HepG2 (cell line): Measurements from ENCODE around the gene CDC34. TPM values are rescaled to one million over a fixed set of nuclear protein-coding genes. Genes with fewer than 3 reads are reported as not detected.

Source experiments
- ATAC-seq: fragments of 200-7000 bp; cut with Tn5 transposase; 3 replicates; pipeline ENCODE4 v1.9.1; 2020; ENCODE audit warnings: mild to moderate bottlenecking, moderate library complexity
- BruUV-seq: library from RNA; stranded (reverse); fragments of 400-500 nt; replicated peaks from 2 replicates; lab custom pipeline; 2021; lab: Mats Ljungman, UMichigan
- CTCF ChIA-PET: fragments of 300-600 bp; formaldehyde crosslinking; extraction: SDS; loops from one replicate; lab custom pipeline; 2021; ENCODE audit warnings: low total read pairs, inconsistent platforms, low intra/inter-chr PET ratio; lab: Yijun Ruan, JAX
- POLR2A ChIA-PET: fragments of 350-600 bp; sonication (Branson Sonifier 250); formaldehyde crosslinking; loops from one replicate; lab custom pipeline; 2020; ENCODE audit warnings: antibody characterized with exemption, inconsistent platforms; lab: Yijun Ruan, JAX
- DNase-seq: peaks from one replicate; pipeline ENCODE4 v3.0.0-alpha.2; 2015; ENCODE audit warnings: low spot score
- FAIRE-seq: peaks from 3 replicates; lab custom pipeline; 2011; peaks lifted over from hg19 to GRCh38; lab: Jason Lieb, UNC
- H2AFZ ChIP-seq: one replicate; pipeline ENCODE4 v1.6.1; 2011; ENCODE audit warnings: low read length, inconsistent platforms
- H3K27ac ChIP-seq: fragments of 300-600 bp; 3 replicates; pipeline ENCODE4 v1.8.0; 2011; ENCODE audit warnings: mixed run types, mild to moderate bottlenecking, mixed read lengths, low read length, inconsistent platforms; ENCODE audit not compliant: insufficient read depth; ENCODE audit errors: extremely low read length
- H3K27me3 ChIP-seq, 2 experiments: fragments of 200-600 bp in 1 of 2; 2 replicates in 1 of 2; 3 replicates in 1 of 2; pipeline versions ENCODE4 v1.6.0 to v1.8.0; 2011; ENCODE audit warnings: low read length in 2 of 2, mild to moderate bottlenecking in 2 of 2, moderate library complexity in 2 of 2, inconsistent platforms in 1 of 2; ENCODE audit not compliant: insufficient read depth in 2 of 2, control insufficient read depth in 1 of 2
- H3K36me3 ChIP-seq, 2 experiments: fragments of 200-600 bp in 1 of 2; replicated peaks in 1 of 2; 2 replicates in 1 of 2; 3 replicates in 1 of 2; pipeline versions ENCODE4 v1.5.1 to v1.8.0; 2011; ENCODE audit warnings: low read length in 2 of 2, inconsistent platforms in 1 of 2; ENCODE audit not compliant: insufficient read depth in 2 of 2, control insufficient read depth in 1 of 2
- H3K4me1 ChIP-seq: 2 replicates; pipeline ENCODE4 v1.5.1; 2012; ENCODE audit warnings: low read length, inconsistent platforms; ENCODE audit not compliant: insufficient read depth
- H3K4me2 ChIP-seq: 2 replicates; pipeline ENCODE4 v1.6.0; 2011; ENCODE audit warnings: low read depth, low read length, inconsistent platforms
- H3K4me3 ChIP-seq, 3 experiments: fragments of 200-600 bp in 1 of 3; sonication (generic), shearing (Covaris generic) in 1 of 3; replicated peaks in 1 of 3; 2 replicates each; pipeline ENCODE4 v1.5.1; 2011 to 2016; ENCODE audit warnings: low read length in 3 of 3, inconsistent platforms in 2 of 3, low read depth in 2 of 3, mild to moderate bottlenecking in 2 of 3, control low read depth in 1 of 3, mixed read lengths in 1 of 3; ENCODE audit not compliant: insufficient read depth in 1 of 3
- H3K79me2 ChIP-seq: one replicate; pipeline ENCODE4 v1.6.1; 2011; ENCODE audit warnings: low read length, inconsistent platforms; ENCODE audit not compliant: insufficient read depth
- H3K9ac ChIP-seq: 2 replicates; pipeline ENCODE4 v1.6.0; 2011; ENCODE audit warnings: mild to moderate bottlenecking, low read depth, low read length, inconsistent platforms; ENCODE audit not compliant: insufficient read depth
- H3K9me3 ChIP-seq: 2 replicates; pipeline ENCODE4 v1.5.1; 2012; ENCODE audit warnings: mild to moderate bottlenecking, low read length
- H4K20me1 ChIP-seq: 2 replicates; pipeline ENCODE4 v1.6.0; 2011; ENCODE audit warnings: inconsistent platforms, mild to moderate bottlenecking, low read length, moderate library complexity; ENCODE audit not compliant: insufficient read depth
- IKZF1 ChIP-seq: fragments of 450-650 bp; IDR thresholded peaks from 2 replicates; pipeline ENCODE4 v1.7.1; 2016
- KAT2B ChIP-seq: fragments of 150-350 bp; IDR thresholded peaks from 2 replicates; pipeline ENCODE4 v1.6.1; 2014; ENCODE audit warnings: low read depth, low read length, borderline replicate concordance
- MLLT10 ChIP-seq: sonication (generic); formaldehyde crosslinking; IDR thresholded peaks from 2 replicates; pipeline ENCODE4 v1.4.0; 2020; ENCODE audit warnings: missing genetic modification reagents
- MTF2 ChIP-seq: sonication (generic); formaldehyde crosslinking; IDR thresholded peaks from 2 replicates; pipeline ENCODE4 v1.5.0; 2020; ENCODE audit warnings: missing genetic modification reagents, borderline replicate concordance
- SUZ12 ChIP-seq: fragments of 150-350 bp; IDR thresholded peaks from 2 replicates; pipeline ENCODE4 v1.6.1; 2014; ENCODE audit warnings: low read depth, low read length
- ZNF343 ChIP-seq: sonication (generic); formaldehyde crosslinking; IDR thresholded peaks from 2 replicates; pipeline ENCODE4 v1.4.0; 2020; ENCODE audit warnings: mild to moderate bottlenecking, missing genetic modification reagents
- ZNF773 ChIP-seq: sonication (generic); formaldehyde crosslinking; IDR thresholded peaks from 2 replicates; pipeline ENCODE4 v1.4.0; 2020; ENCODE audit warnings: missing genetic modification reagents, borderline replicate concordance
- WGBS: methylation state at CpG from one replicate; pipeline ENCODE4 v1.1.6; 2017; ENCODE audit warnings: low lambda C conversion rate; 5-methylcytosine and 5-hydroxymethylcytosine counted together
- in situ Hi-C: cut with HindIII; loops from 2 replicates; pipeline ENCODE4 v1.10.0; 2017; ENCODE audit warnings: low pct_unique_long_range_greater_than_20kb; ENCODE audit not compliant: extremely low pct_ligation_motif_present
- intact Hi-C: fragments of 100-400 bp; cut with micrococcal nuclease; formaldehyde crosslinking; loops from one replicate; pipeline ENCODE4 v1.10.0; 2022; ENCODE audit not compliant: unreplicated experiment
- polyA plus RNA-seq, 8 experiments: library from polyadenylated mRNA; depleted of rRNA in 3 of 8; stranded (reverse) in 7 of 8; unstranded in 1 of 8; fragments of >200 nt; fragmentation: Illumina TruSeq in 4 of 8; extraction: Trizol in 4 of 8; gene quantifications; 2 replicates each; pipeline versions ENCODE4 v1.2.1 to v1.2.3, GENCODE V29; 2011 to 2016; ENCODE audit warnings: low read depth in 4 of 8, missing spikeins in 1 of 8, mixed read lengths in 1 of 8; ENCODE audit not compliant: insufficient read depth in 1 of 8
- total RNA-seq, 5 experiments: library from RNA; depleted of rRNA; stranded (reverse); fragments of >200 nt; fragmentation: Illumina TruSeq; extraction: Trizol; gene quantifications; 2 replicates each; pipeline ENCODE4 v1.2.3, GENCODE V29; 2016; ENCODE audit warnings: low read depth in 1 of 5
- TF ChIP-seq, protein P1 (sequence below): sonication (generic); formaldehyde crosslinking; conservative IDR thresholded peaks from 2 replicates; pipeline ENCODE4 v1.8.0; 2022; ENCODE audit warnings: missing genetic modification reagents

Gene CDC34
- total and polyA plus RNA-seq, 2 of the 13 experiments (the other 11 are each of a cell fraction or from before 2014, with no cell fraction given) = 138 to 150 TPM

DNA sequence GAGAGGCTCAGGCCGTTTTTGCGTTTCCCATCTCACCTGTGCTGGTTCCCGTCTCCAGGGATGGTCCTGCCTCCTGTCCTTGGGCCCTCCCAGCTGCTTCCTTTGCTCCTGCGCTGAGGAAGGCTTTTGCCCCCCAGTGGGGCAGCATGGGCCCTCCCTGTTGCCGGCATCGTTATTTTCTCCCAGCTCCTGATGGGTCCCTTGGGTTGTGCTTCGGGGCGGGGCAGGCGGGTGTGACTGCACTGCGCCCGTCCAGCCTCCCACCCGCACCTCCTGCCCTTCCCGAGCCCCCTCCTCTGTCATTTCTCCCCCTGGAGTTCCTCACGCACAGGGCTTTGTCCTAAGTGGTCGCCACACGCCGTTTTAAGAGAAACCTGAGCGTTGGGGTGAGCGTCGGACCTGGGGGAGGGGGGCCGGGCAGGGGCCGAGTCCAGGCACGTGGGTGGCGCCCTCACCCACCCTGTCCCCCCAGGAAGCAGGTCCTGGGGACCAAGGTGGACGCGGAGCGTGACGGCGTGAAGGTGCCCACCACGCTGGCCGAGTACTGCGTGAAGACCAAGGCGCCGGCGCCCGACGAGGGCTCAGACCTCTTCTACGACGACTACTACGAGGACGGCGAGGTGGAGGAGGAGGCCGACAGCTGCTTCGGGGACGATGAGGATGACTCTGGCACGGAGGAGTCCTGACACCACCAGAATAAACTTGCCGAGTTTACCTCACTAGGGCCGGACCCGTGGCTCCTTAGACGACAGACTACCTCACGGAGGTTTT is 9.5 kb downstream of the CDC34 start (continued):
- TF ChIP-seq MLLT10 (CRISPR knock-in tag) = no peak
- TF ChIP-seq KAT2B = no peak
- no peak for TF ChIP-seq SUZ12
- no peak for TF ChIP-seq MTF2
- no peak for TF ChIP-seq IKZF1
- no peak for TF ChIP-seq ZNF343
- TF ChIP-seq, all 625 proteins: peak for 2

- no peak overlapping the region for H3K27ac ChIP-seq
- CTCF ChIA-PET = no interaction called here
- H3K4me1 ChIP-seq = no peaks in the 10 kb centered on the region
- no peak overlapping the region for H3K4me2 ChIP-seq
- H3K36me3 ChIP-seq = peaks cover 6 to 32% of the 10 kb centered on the region in 2 experiments; a peak in 4 of 5 replicates
- H3K9ac ChIP-seq = no peak overlapping the region
- H2AFZ ChIP-seq = no peak overlapping the region
- FAIRE-seq (no peak), DNase-seq (no peak), ATAC-seq (no peak)
- 97% methylated on average over 26 of the region's 26 CpGs for WGBS
- H4K20me1 ChIP-seq = peaks cover 6% of the 10 kb centered on the region; the same call in 1 of the 2 replicates
- H3K27me3 ChIP-seq = no peaks in the 10 kb centered on the region
- H3K4me3 ChIP-seq = no peak overlapping the region
- no TSS peak for BruUV-seq
- intact Hi-C loops (no loop called here), in situ Hi-C loops (no loop called here)
- H3K79me2 ChIP-seq = no peaks in the 10 kb centered on the region
- POLR2A ChIA-PET = interaction anchor here (1.3 to 1.4 kb wide), 4 partner anchors 8 to 92 kb away, joined by 4 to 5 read pairs (median 4); partner anchors contain the start of gene POLRMT
- H3K9me3 ChIP-seq = no peaks in the 10 kb centered on the region
- TF ChIP-seq ZNF773 = no peak
- TF ChIP-seq, protein P1, sequence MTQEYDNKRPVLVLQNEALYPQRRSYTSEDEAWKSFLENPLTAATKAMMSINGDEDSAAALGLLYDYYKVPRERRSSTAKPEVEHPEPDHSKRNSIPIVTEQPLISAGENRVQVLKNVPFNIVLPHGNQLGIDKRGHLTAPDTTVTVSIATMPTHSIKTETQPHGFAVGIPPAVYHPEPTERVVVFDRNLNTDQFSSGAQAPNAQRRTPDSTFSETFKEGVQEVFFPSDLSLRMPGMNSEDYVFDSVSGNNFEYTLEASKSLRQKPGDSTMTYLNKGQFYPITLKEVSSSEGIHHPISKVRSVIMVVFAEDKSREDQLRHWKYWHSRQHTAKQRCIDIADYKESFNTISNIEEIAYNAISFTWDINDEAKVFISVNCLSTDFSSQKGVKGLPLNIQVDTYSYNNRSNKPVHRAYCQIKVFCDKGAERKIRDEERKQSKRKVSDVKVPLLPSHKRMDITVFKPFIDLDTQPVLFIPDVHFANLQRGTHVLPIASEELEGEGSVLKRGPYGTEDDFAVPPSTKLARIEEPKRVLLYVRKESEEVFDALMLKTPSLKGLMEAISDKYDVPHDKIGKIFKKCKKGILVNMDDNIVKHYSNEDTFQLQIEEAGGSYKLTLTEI (CRISPR knock-in tag) = no peak
Observed at GRCh38 chr19:541699-542098, 10.1 kb downstream of the CDC34 start.
